IPS-15b (cell line): Measurements from ENCODE around the gene MCOLN3.
"Not testable (repeated sequence)": the region's sequence is repeated elsewhere in the genome, so short reads cannot be mapped to it uniquely, and the experiment has no call there.

Source experiments
- H3K27me3 ChIP-seq: one replicate; pipeline ENCODE4 v1.6.1; 2013; ENCODE audit warnings: low read length; ENCODE audit not compliant: control insufficient read depth, insufficient read depth
- H3K36me3 ChIP-seq: one replicate; pipeline ENCODE4 v1.6.1; 2013; ENCODE audit warnings: low read length; ENCODE audit not compliant: control insufficient read depth, insufficient read depth
- H3K4me1 ChIP-seq: one replicate; pipeline ENCODE4 v1.6.1; 2013; ENCODE audit warnings: mild to moderate bottlenecking, low read length; ENCODE audit not compliant: control insufficient read depth, insufficient read depth
- H3K4me3 ChIP-seq: one replicate; pipeline ENCODE4 v1.5.1; 2013; ENCODE audit warnings: low read depth, low read length
- H3K9ac ChIP-seq: one replicate; pipeline ENCODE4 v1.6.1; 2013; ENCODE audit warnings: low read depth, mild to moderate bottlenecking, low read length
- H3K9me3 ChIP-seq: one replicate; pipeline ENCODE4 v1.6.1; 2013; ENCODE audit warnings: mild to moderate bottlenecking, low read length; ENCODE audit not compliant: control insufficient read depth, insufficient read depth

MCOLN3 gene

DNA sequence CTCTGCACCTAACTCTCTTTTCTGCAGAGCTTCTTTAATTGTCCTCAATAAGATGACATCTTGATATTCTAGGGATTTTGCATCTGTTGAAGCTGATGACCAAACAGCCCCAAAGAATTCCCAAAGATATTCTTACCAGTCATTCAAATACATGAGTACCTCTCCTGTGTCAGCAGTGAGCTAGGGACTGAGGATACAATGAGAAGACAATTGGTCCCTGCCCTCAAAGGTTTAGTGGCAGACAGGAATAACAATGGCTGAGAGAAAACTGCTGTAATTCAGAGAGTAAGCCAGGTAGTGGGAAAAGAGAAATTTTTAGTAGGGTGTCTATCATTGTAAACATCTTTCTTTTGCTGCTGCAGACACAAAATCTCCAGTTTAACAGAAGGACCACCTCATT is 5.9 kb downstream of the MCOLN3 start:
- H3K27me3 ChIP-seq, result peaks cover 27% of the 10 kb centered on the region
- peaks cover 3% of the 10 kb centered on the region for H3K4me1 ChIP-seq
- no peak overlapping the region for H3K9ac ChIP-seq
- H3K4me3 ChIP-seq, result no peak overlapping the region
- no peaks in the 10 kb centered on the region for H3K36me3 ChIP-seq
- H3K9me3 ChIP-seq, result no peaks in the 10 kb centered on the region

DNA sequence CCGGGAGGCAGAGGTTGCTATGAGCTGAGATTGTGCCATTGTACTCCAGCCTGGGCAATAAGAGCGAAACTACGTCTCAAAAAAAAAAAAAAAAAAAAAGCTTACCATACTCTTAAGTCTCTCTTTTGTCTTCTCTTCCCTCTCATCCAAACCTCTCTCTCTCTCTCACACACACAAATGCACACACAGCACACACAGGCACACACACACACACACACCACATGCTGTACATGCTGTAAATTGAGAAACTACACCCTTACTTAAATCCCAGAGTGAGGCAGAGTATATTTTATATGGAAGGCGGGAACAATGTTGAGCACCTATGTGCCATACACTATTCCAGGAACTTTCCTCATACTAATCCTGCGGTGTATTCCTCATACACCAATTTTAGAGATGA is 6.5 kb downstream of the MCOLN3 start:
- Histone ChIP-seq H3K4me1 (no peaks in the 10 kb centered on the region), H3K4me3 (no peak overlapping the region), H3K9me3 (no peaks in the 10 kb centered on the region), H3K27me3 (peaks cover 20% of the 10 kb centered on the region), H3K36me3 (no peaks in the 10 kb centered on the region), H3K9ac (no peak overlapping the region)

GRCh38 chr1:85033221-85033620 is 15.1 kb downstream of the MCOLN3 start:
- no peak overlapping the region for H3K9ac ChIP-seq
- no peak overlapping the region for H3K4me3 ChIP-seq
- H3K27me3 ChIP-seq, result no peaks in the 10 kb centered on the region
- H3K4me1 ChIP-seq, result no peaks in the 10 kb centered on the region
- no peaks in the 10 kb centered on the region for H3K9me3 ChIP-seq
- no peaks in the 10 kb centered on the region for H3K36me3 ChIP-seq

DNA sequence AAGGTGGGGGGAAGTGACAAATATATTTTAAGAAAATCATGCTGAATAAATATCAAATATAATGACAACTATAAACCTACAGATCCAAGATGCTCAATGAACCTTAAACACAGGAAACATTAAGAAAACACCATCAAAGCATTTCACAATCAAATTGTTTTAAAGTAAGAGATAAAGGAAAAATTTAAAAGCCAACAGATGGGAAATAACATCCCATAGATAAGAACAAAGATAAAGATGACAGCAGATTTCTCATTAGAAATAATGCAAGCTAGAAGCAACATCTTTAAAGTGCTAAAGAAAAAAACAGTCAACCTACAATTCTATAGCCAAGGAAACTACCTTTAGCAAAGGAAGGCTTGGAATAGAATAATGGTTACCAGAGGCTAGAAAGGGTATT is 17.8 kb downstream of the MCOLN3 start:
- no peaks in the 10 kb centered on the region for H3K4me1 ChIP-seq
- no peak overlapping the region for H3K4me3 ChIP-seq
- H3K36me3 ChIP-seq, result no peaks in the 10 kb centered on the region
- H3K9ac ChIP-seq, result no peak overlapping the region
- no peaks in the 10 kb centered on the region for H3K9me3 ChIP-seq
- no peaks in the 10 kb centered on the region for H3K27me3 ChIP-seq

DNA sequence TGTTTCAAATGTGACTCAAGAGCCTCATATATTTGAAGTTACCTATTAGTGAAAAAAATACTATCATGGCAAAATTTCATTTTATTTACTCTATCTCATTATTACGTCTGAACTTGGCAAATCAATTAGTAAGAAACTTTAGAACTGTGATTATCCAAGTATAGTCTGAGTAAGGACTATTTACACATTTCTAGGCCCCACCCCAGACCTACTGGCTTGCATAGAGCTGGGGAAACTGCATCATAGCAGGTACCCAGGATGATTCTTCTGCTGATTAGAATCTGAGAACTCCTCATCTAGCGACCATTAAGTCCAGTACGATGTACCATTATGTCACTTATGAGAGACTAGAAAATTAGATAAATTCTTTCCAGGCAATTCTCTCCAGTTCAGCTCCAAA is 20.1 kb downstream of the MCOLN3 start:
- Histone ChIP-seq H3K4me1 (no peaks in the 10 kb centered on the region), H3K27me3 (no peaks in the 10 kb centered on the region), H3K36me3 (no peaks in the 10 kb centered on the region), H3K9me3 (no peaks in the 10 kb centered on the region), H3K4me3 (no peak overlapping the region), H3K9ac (no peak overlapping the region)

DNA sequence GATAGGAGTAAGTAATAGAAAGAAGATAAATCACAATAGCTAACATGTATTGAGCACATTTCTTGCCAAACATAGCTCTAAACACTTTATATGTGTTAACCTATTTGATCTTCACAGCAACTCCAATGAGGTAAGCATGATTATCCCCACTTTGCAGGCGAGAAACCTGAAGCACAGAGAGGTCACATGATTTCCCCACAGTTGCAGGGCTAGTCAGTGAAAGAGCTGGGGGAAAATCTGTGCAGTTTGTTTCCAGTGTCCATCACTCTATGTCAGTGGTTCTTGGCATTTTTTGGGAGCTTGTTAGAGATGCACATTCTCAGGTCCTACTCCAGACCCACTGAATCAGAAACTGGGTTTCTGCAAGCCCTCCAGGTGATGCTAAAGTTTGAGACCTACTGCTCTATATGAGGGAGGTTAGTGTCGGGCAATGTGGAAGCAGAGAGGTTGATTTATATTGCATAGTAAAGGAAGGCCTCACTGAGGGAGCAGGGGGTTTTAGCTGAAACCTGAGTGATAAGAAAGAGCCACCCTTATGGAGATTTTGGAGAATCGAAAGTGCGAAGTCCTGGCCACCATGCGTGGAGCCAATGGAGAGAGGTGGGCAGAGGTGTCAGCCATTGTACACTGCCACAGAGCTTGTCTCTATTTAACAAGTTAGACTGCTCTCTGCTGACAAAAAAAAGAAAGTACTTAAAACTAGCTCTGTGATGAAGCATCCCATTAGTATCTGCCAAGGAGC is 20.9 kb downstream of the MCOLN3 start:
- no peaks in the 10 kb centered on the region for H3K4me1 ChIP-seq
- no peaks in the 10 kb centered on the region for H3K9me3 ChIP-seq
- H3K27me3 ChIP-seq, result no peaks in the 10 kb centered on the region
- no peaks in the 10 kb centered on the region for H3K36me3 ChIP-seq
- H3K4me3 ChIP-seq, result no peak overlapping the region
- H3K9ac ChIP-seq, result no peak overlapping the region

- Histone ChIP-seq H3K9me3 (no peaks in the 10 kb centered on the region), H3K4me3 (no peak overlapping the region), H3K27me3 (no peaks in the 10 kb centered on the region), H3K36me3 (no peaks in the 10 kb centered on the region), H3K9ac (no peak overlapping the region), H3K4me1 (no peaks in the 10 kb centered on the region)
These were observed 22.4 kb downstream of the MCOLN3 start for GRCh38 chr1:85025940-85026339.

DNA sequence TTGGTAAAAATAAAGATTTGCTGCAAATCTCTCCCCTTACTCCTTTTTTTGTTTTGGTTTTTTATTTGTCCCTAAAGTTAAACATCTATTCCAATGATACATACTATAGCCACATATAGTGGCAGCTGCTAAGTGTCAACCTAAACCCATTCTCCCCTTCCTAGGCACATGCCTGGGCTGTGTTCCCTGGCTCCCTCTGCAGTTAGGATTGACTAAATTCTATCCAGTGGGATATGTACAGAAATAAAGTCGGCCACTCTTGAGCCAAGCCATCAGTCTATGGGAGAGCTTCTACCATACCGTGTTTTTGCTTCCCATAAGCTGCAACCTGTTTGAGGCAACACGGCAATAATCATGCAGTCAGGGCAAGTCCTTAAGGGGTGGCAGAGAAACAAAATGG is 23.6 kb downstream of the MCOLN3 start:
- no peaks in the 10 kb centered on the region for H3K27me3 ChIP-seq
- H3K4me1 ChIP-seq, result no peaks in the 10 kb centered on the region
- H3K4me3 ChIP-seq, result no peak overlapping the region
- no peak overlapping the region for H3K9ac ChIP-seq
- H3K9me3 ChIP-seq, result no peaks in the 10 kb centered on the region
- H3K36me3 ChIP-seq, result no peaks in the 10 kb centered on the region

DNA sequence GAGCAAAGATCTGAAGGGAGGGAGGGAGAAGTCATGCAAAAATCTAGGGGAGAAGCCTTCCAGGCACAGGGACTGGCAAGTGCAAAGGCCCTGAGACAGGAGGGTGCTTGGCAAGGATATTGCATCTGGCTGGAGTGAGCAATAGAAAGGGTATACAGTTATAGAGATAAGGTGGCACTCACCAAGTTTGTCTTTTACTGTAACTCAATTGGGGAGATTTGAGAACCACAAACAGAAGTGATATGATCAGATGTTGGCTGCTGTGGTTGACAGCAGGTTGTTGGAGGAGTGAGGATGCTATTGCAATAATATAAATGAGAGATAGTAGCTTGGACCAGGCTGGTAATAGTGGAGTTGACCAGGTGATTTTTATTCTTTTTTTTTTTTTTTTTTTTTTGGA is 25.6 kb downstream of the MCOLN3 start:
- Histone ChIP-seq H3K36me3 (no peaks in the 10 kb centered on the region), H3K4me1 (no peaks in the 10 kb centered on the region), H3K27me3 (no peaks in the 10 kb centered on the region), H3K9ac (no peak overlapping the region), H3K9me3 (no peaks in the 10 kb centered on the region), H3K4me3 (no peak overlapping the region)

DNA sequence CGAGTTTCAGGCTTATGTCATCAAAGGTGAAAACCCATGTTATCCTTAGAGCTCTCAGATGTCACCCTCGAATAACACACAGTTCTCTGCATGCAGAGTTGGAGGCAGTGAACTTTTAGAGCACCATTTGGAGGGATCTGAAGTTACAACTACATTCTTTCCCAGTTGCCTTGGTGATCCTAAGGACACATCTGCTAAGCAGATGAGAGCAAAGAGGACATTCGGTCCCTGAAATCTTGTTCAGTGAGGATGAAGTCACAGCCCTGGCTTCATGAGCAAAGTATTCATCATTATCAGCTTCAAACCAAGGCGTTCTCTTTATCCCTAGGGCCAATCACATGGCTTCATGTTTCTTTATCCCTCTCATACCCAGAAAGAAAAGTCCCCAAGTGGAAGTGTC is 28.3 kb downstream of the MCOLN3 start:
- Histone ChIP-seq H3K4me3 (no peak overlapping the region), H3K9ac (no peak overlapping the region), H3K4me1 (no peaks in the 10 kb centered on the region), H3K36me3 (no peaks in the 10 kb centered on the region), H3K9me3 (no peaks in the 10 kb centered on the region), H3K27me3 (no peaks in the 10 kb centered on the region)

DNA sequence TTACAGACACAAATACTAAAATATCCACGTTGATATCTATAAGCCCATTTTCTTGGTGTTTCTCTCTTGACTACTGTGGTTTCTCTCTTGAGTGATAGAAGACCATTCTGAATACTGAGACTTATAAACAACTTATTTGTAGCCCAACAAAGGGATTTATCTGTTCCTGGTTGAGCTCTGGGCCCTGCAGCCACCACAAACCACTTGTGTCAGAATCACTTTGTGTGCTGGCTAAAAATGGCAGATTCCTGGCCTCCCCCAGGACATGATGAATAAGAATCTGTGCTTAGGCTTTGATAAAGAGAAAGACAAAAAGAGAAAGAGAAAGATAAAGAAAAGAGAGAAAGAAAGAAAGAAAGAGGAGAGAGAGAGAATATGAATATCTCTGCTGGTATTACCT is 32.5 kb downstream of the MCOLN3 start:
- Histone ChIP-seq H3K36me3 (no peaks in the 10 kb centered on the region), H3K4me1 (no peaks in the 10 kb centered on the region), H3K27me3 (no peaks in the 10 kb centered on the region), H3K9ac (no peak overlapping the region), H3K9me3 (no peaks in the 10 kb centered on the region), H3K4me3 (no peak overlapping the region)

DNA sequence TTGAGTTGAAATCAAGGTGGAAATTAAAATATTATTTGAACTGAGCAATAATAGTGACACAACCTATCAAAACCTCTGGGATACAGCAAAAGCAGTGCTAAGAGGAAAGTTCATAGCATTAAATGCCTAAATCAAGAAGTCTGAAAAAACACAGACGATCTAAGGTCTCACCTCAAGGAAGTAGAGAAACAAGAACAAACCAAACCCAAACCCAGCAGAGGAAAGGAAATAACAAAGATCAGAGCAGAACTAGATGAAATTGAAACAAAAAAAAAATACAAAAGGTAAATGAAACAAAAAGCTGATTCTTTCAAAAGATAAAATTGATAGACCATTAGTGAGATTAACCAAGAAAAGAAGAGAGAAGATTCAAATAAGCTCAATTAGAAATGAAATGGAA is 42.7 kb downstream of the MCOLN3 start:
- H3K9me3 ChIP-seq, H3K9ac ChIP-seq, H3K4me3 ChIP-seq, H3K4me1 ChIP-seq, H3K36me3 ChIP-seq: not testable (repeated sequence)
- H3K27me3 ChIP-seq, result peaks cover 19% of the 10 kb centered on the region
